Gastrocnemius medialis (tissue), 4 donors: ENCODE data around the gene CHST7. TPM values are rescaled to one million over a fixed set of nuclear protein-coding genes. Genes with fewer than 3 reads are reported as not detected.
A peak's percentile ranks its signal among the peaks of the same experiment; 100 is the strongest.

Source experiments
- ATAC-seq, 2 donors: fragments of 150-250 bp; one replicate each; pipeline ENCODE4 v1.9.1; 2016
- DNase-seq, 2 donors: peaks; one replicate each; pipeline ENCODE4 v3.0.0-alpha.2; 2019
- H3K27ac ChIP-seq, 4 donors: fragments of 200-600 bp; sonication (generic); 1 replicate in 1 of 4; 2 replicates in 3 of 4; pipeline ENCODE4 v1.5.1; 2016 to 2018; ENCODE audit warnings: mild to moderate bottlenecking in 2 of 4, moderate library complexity in 1 of 4
- H3K27me3 ChIP-seq, 3 donors: fragments of 200-600 bp; sonication (generic) in 2 of 3; 1 replicate in 1 of 3; 2 replicates in 2 of 3; pipeline versions ENCODE4 v1.5.1 to v1.6.0; 2016 to 2019; ENCODE audit warnings: mild to moderate bottlenecking in 1 of 3, moderate library complexity in 1 of 3
- H3K36me3 ChIP-seq, 2 donors: fragments of 200-600 bp; sonication (generic) in 1 of 2; one replicate each; pipeline ENCODE4 v1.5.1; 2017 to 2018
- H3K4me1 ChIP-seq, 2 donors: fragments of 200-600 bp; sonication (generic) in 1 of 2; one replicate each; pipeline ENCODE4 v1.5.1; 2016 to 2017; ENCODE audit warnings: mild to moderate bottlenecking in 2 of 2
- H3K4me3 ChIP-seq, 4 donors: fragments of 200-600 bp; sonication (generic) in 3 of 4; 1 replicate in 1 of 4; 2 replicates in 3 of 4; pipeline ENCODE4 v1.5.1; 2016 to 2019; ENCODE audit warnings: mild to moderate bottlenecking in 2 of 4
- H3K9me3 ChIP-seq, 3 donors: fragments of 200-600 bp; sonication (generic) in 2 of 3; 1 replicate in 1 of 3; 2 replicates in 2 of 3; pipeline ENCODE4 v1.5.1; 2016 to 2019
- CTCF ChIP-seq, 5 experiments: fragments of 450-650 bp in 3 of 5; fragments of 200-600 bp in 2 of 5; sonication (generic) in 2 of 5; IDR thresholded peaks in 4 of 5; conservative IDR thresholded peaks in 1 of 5; 1 replicate in 4 of 5; 2 replicates in 1 of 5; pipeline ENCODE4 v1.5.1; 2016 to 2019; ENCODE audit warnings: antibody characterized with exemption in 5 of 5, mild to moderate bottlenecking in 3 of 5, moderate library complexity in 3 of 5
- POLR2A ChIP-seq, 2 donors: fragments of 450-650 bp; IDR thresholded peaks; one replicate each; pipeline ENCODE4 v1.6.1; 2017; ENCODE audit warnings: antibody characterized with exemption in 2 of 2, mild to moderate bottlenecking in 2 of 2, moderate library complexity in 2 of 2
- in situ Hi-C, 4 donors: fragments of 200-750 bp; cut with MboI; loops; one replicate each; pipeline versions ENCODE4 v1.15.0 to v1.8.0; 2017; ENCODE audit warnings: low sequenced_read_pairs in 4 of 4
- intact Hi-C: fragments of 100-400 bp; cut with DNase I; formaldehyde crosslinking; loops from one replicate; pipeline ENCODE4 v1.15.1; 2023; ENCODE audit warnings: low total_unique reads
- total RNA-seq, 4 donors: library from RNA; depleted of rRNA; stranded (reverse); fragments of >200 nt; gene quantifications; one replicate each; pipeline versions ENCODE4 v1.1.0 to v1.2.3, GENCODE V29; 2016

The CHST7 gene
- total RNA-seq, 4 donors from 2014 or later = 15.1 to 16.9 (median 15.8) TPM

- Histone ChIP-seq H3K4me1 (peaks cover 0 to 4% of the 10 kb centered on the region in 2 donors), H3K36me3 (no peaks in the 10 kb centered on the region), H3K27me3 (peaks cover 0 to 5% (median 0%) of the 10 kb centered on the region in 3 donors), H3K9me3 (no peaks in the 10 kb centered on the region), H3K4me3 (no peak overlapping the region), H3K27ac (peak overlapping the region in 1 of 4 donors; percentile 33)
- in situ Hi-C loops (no loop called here), intact Hi-C loops (no loop called here)
- no peak for ATAC-seq
- TF ChIP-seq CTCF (IDR thresholded peaks at IDR 0.05 in 4 of 5, conservative IDR thresholded peaks at IDR 0.05 in 1 of 5) = no peak
- no peak for TF ChIP-seq POLR2A (IDR thresholded peaks at IDR 0.05)
- DNase-seq = no peak
Observed at GRCh38 chrX:46636223-46636622, 62.7 kb downstream of the CHST7 start.

GRCh38 chrX:46637938-46638337 lies 64.4 kb downstream of the CHST7 start:
- H3K4me1 ChIP-seq = peaks cover 0 to 4% of the 10 kb centered on the region in 2 donors
- H3K27ac ChIP-seq = no peak overlapping the region
- no peak for TF ChIP-seq POLR2A (IDR thresholded peaks at IDR 0.05)
- no peak for TF ChIP-seq CTCF (IDR thresholded peaks at IDR 0.05 in 4 of 5, conservative IDR thresholded peaks at IDR 0.05 in 1 of 5)
- peaks cover 0 to 5% (median 0%) of the 10 kb centered on the region in 3 donors for H3K27me3 ChIP-seq
- no peak overlapping the region for H3K4me3 ChIP-seq
- DNase-seq (no peak), ATAC-seq (no peak)
- intact Hi-C loops (no loop called here), in situ Hi-C loops (no loop called here)
- H3K9me3 ChIP-seq = no peaks in the 10 kb centered on the region
- H3K36me3 ChIP-seq = no peaks in the 10 kb centered on the region

- no peak for ATAC-seq
- Histone ChIP-seq H3K36me3 (no peaks in the 10 kb centered on the region), H3K27me3 (no peaks in the 10 kb centered on the region), H3K9me3 (no peaks in the 10 kb centered on the region), H3K4me1 (peaks cover 0 to 3% of the 10 kb centered on the region in 2 donors), H3K27ac (no peak overlapping the region), H3K4me3 (no peak overlapping the region)
- in situ Hi-C loops (loop anchor here in 1 of 4 donors (10.0 kb wide), 1 partner anchor 87 kb away; no protein-coding TSS in a partner anchor), intact Hi-C loops (loop anchor here (5.0 kb wide), 1 partner anchor 70 kb away; the partner anchor contains the start of gene CHST7)
- TF ChIP-seq CTCF (IDR thresholded peaks at IDR 0.05 in 4 of 5, conservative IDR thresholded peaks at IDR 0.05 in 1 of 5) (peak in 3 of 5 experiments; percentile 17 to 38 (median 33)), POLR2A (IDR thresholded peaks at IDR 0.05) (no peak)
- no peak for DNase-seq
Observed at GRCh38 chrX:46642145-46642544, 68.6 kb downstream of the CHST7 start.

- intact Hi-C loops (loop anchor here (5.0 kb wide), 1 partner anchor 71 kb away; the partner anchor contains the start of gene CHST7), in situ Hi-C loops (loop anchor here in 1 of 4 donors (10.0 kb wide), 1 partner anchor 89 kb away; no protein-coding TSS in a partner anchor)
- no peak for ATAC-seq
- peaks cover 0 to 3% of the 10 kb centered on the region in 2 donors for H3K4me1 ChIP-seq
- no peak for TF ChIP-seq POLR2A (IDR thresholded peaks at IDR 0.05)
- TF ChIP-seq CTCF (IDR thresholded peaks at IDR 0.05 in 4 of 5, conservative IDR thresholded peaks at IDR 0.05 in 1 of 5) = no peak
- H3K27ac ChIP-seq = no peak overlapping the region
- no peak for DNase-seq
- H3K27me3 ChIP-seq = no peaks in the 10 kb centered on the region
- H3K36me3 ChIP-seq = no peaks in the 10 kb centered on the region
- H3K4me3 ChIP-seq = no peak overlapping the region
- no peaks in the 10 kb centered on the region for H3K9me3 ChIP-seq
Observed at GRCh38 chrX:46643636-46644035, 70.1 kb downstream of the CHST7 start.

- no peak for DNase-seq
- H3K36me3 ChIP-seq = no peaks in the 10 kb centered on the region
- no peak overlapping the region for H3K27ac ChIP-seq
- in situ Hi-C loops = loop anchor here in 1 of 4 donors (10.0 kb wide), 1 partner anchor 91 kb away; no protein-coding TSS in a partner anchor
- H3K4me1 ChIP-seq = peaks cover 0 to 15% of the 10 kb centered on the region in 2 donors
- no peak overlapping the region for H3K4me3 ChIP-seq
- no peak for ATAC-seq
- H3K9me3 ChIP-seq = no peaks in the 10 kb centered on the region
- intact Hi-C loops = no loop called here
- no peak for TF ChIP-seq POLR2A (IDR thresholded peaks at IDR 0.05)
- no peak for TF ChIP-seq CTCF (IDR thresholded peaks at IDR 0.05 in 4 of 5, conservative IDR thresholded peaks at IDR 0.05 in 1 of 5)
- H3K27me3 ChIP-seq = no peaks in the 10 kb centered on the region
Observed at GRCh38 chrX:46645614-46646013, 72.0 kb downstream of the CHST7 start.
